A549 (cell line): ENCODE data around the gene PAPPA2.

ENCODE experiments used
- CBX2 ChIP-seq: fragments of 200-600 bp; sonication (generic); IDR thresholded peaks from 2 replicates; pipeline ENCODE4 v1.6.1; 2016; ENCODE audit warnings: low read depth, mild to moderate bottlenecking, borderline replicate concordance
- CEBPB ChIP-seq, 2 experiments: fragments of >200 bp in 1 of 2; sonication (Bioruptor Twin) in 1 of 2; formaldehyde crosslinking in 1 of 2; IDR thresholded peaks; 2 replicates each; pipeline ENCODE4 v1.6.1; 2012 to 2016
- HDAC2 ChIP-seq: fragments of 200-600 bp; sonication (generic); IDR thresholded peaks from 2 replicates; pipeline ENCODE4 v1.6.1; 2016
- JUNB ChIP-seq: fragments of >200 bp; sonication (Bioruptor Twin); formaldehyde crosslinking; IDR thresholded peaks from 2 replicates; pipeline ENCODE4 v1.6.1; 2016
- KDM1A ChIP-seq: fragments of 200-600 bp; sonication (generic); IDR thresholded peaks from 2 replicates; pipeline ENCODE4 v1.6.1; 2016; ENCODE audit warnings: low read depth, mild to moderate bottlenecking
- POLR2A ChIP-seq: IDR thresholded peaks from 2 replicates; pipeline ENCODE4 v1.6.1; 2012; ENCODE audit warnings: mild to moderate bottlenecking, low read length
- RAD21 ChIP-seq, 2 experiments: fragments of >200 bp in 1 of 2; sonication (Bioruptor Twin) in 1 of 2; formaldehyde crosslinking in 1 of 2; IDR thresholded peaks in 1 of 2; conservative IDR thresholded peaks in 1 of 2; 2 replicates in 1 of 2; 3 replicates in 1 of 2; pipeline ENCODE4 v1.6.1; 2012 to 2018; ENCODE audit warnings: inconsistent platforms in 1 of 2
- RFX5 ChIP-seq: fragments of 450-650 bp; IDR thresholded peaks from 2 replicates; pipeline ENCODE4 v1.7.1; 2014; ENCODE audit warnings: antibody characterized with exemption, mild to moderate bottlenecking, moderate library complexity
- ZFP36 ChIP-seq: fragments of 450-650 bp; IDR thresholded peaks from 2 replicates; pipeline ENCODE4 v1.6.1; 2014; ENCODE audit warnings: borderline replicate concordance; ENCODE audit not compliant: partially characterized antibody
- TF ChIP-seq, protein P1 (sequence below): fragments of >200 bp; sonication (Bioruptor Twin); formaldehyde crosslinking; IDR thresholded peaks from 3 replicates; pipeline ENCODE4 v1.5.1; 2016
- TF ChIP-seq, protein P2 (sequence below): fragments of 200-600 bp; sonication (generic); IDR thresholded peaks from 2 replicates; pipeline ENCODE4 v1.6.1; 2016; ENCODE audit warnings: antibody characterized with exemption, mild to moderate bottlenecking, moderate library complexity
- TF ChIP-seq, protein P3 (sequence below): IDR thresholded peaks from 2 replicates; pipeline ENCODE4 v1.6.1; 2012

DNA sequence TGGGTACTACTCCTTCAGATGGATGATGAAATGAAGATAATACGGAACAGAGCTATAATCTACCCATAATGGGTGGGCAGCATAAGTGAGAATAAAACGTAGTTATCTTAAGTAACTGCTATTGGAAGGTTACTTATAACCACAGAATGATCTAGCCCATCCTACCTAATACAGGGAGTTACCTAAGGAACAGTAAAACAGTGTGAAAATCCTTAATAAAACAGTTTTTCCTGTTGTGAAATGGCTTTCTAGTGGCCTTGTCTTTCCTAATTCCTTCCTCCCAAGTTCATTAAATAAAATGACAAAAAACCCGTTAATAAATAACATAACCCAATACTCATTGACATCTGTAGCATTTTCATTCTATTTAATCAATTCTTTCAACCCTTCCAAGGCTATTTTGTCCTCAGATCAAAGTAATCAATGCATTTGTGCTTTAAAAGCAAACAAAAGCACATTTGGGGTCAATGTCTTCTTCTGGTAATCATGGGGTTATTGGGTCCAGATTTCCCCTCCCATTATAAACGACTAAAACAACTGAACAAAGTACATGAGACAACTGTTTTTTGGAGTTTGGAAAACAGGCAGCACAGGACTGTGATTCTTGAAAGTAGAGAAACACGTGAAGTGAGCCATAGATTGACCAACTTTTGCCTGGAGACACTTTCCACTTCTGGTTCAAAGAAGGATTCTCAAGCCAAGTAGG is 42.0 kb downstream of the PAPPA2 start:
- TF ChIP-seq, protein P1, sequence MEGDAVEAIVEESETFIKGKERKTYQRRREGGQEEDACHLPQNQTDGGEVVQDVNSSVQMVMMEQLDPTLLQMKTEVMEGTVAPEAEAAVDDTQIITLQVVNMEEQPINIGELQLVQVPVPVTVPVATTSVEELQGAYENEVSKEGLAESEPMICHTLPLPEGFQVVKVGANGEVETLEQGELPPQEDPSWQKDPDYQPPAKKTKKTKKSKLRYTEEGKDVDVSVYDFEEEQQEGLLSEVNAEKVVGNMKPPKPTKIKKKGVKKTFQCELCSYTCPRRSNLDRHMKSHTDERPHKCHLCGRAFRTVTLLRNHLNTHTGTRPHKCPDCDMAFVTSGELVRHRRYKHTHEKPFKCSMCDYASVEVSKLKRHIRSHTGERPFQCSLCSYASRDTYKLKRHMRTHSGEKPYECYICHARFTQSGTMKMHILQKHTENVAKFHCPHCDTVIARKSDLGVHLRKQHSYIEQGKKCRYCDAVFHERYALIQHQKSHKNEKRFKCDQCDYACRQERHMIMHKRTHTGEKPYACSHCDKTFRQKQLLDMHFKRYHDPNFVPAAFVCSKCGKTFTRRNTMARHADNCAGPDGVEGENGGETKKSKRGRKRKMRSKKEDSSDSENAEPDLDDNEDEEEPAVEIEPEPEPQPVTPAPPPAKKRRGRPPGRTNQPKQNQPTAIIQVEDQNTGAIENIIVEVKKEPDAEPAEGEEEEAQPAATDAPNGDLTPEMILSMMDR: no peak
- TF ChIP-seq POLR2A (no peak), RFX5 (no peak), HDAC2 (no peak), ZFP36 (no peak), JUNB (no peak), CBX2 (no peak), KDM1A (no peak), CEBPB (IDR thresholded peaks at IDR 0.05) (no peak), RAD21 (conservative IDR thresholded peaks at IDR 0.05 in 1 of 2, IDR thresholded peaks at IDR 0.05 in 1 of 2) (no peak)
- TF ChIP-seq, protein P2, sequence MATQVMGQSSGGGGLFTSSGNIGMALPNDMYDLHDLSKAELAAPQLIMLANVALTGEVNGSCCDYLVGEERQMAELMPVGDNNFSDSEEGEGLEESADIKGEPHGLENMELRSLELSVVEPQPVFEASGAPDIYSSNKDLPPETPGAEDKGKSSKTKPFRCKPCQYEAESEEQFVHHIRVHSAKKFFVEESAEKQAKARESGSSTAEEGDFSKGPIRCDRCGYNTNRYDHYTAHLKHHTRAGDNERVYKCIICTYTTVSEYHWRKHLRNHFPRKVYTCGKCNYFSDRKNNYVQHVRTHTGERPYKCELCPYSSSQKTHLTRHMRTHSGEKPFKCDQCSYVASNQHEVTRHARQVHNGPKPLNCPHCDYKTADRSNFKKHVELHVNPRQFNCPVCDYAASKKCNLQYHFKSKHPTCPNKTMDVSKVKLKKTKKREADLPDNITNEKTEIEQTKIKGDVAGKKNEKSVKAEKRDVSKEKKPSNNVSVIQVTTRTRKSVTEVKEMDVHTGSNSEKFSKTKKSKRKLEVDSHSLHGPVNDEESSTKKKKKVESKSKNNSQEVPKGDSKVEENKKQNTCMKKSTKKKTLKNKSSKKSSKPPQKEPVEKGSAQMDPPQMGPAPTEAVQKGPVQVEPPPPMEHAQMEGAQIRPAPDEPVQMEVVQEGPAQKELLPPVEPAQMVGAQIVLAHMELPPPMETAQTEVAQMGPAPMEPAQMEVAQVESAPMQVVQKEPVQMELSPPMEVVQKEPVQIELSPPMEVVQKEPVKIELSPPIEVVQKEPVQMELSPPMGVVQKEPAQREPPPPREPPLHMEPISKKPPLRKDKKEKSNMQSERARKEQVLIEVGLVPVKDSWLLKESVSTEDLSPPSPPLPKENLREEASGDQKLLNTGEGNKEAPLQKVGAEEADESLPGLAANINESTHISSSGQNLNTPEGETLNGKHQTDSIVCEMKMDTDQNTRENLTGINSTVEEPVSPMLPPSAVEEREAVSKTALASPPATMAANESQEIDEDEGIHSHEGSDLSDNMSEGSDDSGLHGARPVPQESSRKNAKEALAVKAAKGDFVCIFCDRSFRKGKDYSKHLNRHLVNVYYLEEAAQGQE: no peak
- TF ChIP-seq, protein P3, sequence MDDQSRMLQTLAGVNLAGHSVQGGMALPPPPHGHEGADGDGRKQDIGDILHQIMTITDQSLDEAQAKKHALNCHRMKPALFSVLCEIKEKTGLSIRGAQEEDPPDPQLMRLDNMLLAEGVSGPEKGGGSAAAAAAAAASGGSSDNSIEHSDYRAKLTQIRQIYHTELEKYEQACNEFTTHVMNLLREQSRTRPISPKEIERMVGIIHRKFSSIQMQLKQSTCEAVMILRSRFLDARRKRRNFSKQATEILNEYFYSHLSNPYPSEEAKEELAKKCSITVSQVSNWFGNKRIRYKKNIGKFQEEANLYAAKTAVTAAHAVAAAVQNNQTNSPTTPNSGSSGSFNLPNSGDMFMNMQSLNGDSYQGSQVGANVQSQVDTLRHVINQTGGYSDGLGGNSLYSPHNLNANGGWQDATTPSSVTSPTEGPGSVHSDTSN: no peak
